Colonic mucosa (tissue), 4 donors: ENCODE data around the gene LYAR. TPM values are rescaled to one million over a fixed set of nuclear protein-coding genes. Genes with fewer than 3 reads are reported as not detected.

Source experiments
- DNase-seq: peaks from one replicate; pipeline ENCODE4 v3.0.0-alpha.2; 2020
- H3K27ac ChIP-seq: fragments of 200-600 bp; one replicate; pipeline ENCODE4 v1.8.0; 2021
- H3K27me3 ChIP-seq: fragments of 200-600 bp; one replicate; pipeline ENCODE4 v1.8.0; 2021
- H3K36me3 ChIP-seq: fragments of 200-600 bp; one replicate; pipeline ENCODE4 v1.8.0; 2021
- H3K4me1 ChIP-seq: fragments of 200-600 bp; one replicate; pipeline ENCODE4 v1.8.0; 2021; ENCODE audit warnings: mild to moderate bottlenecking
- H3K4me3 ChIP-seq: fragments of 200-600 bp; one replicate; pipeline ENCODE4 v1.8.0; 2021
- H3K9ac ChIP-seq, 2 donors: one replicate each; pipeline ENCODE4 v1.7.0; 2013; ENCODE audit warnings: control low read depth in 2 of 2, low read depth in 2 of 2, low read length in 2 of 2
- H3K9me3 ChIP-seq: fragments of 200-600 bp; one replicate; pipeline ENCODE4 v1.8.0; 2021
- CTCF ChIP-seq: fragments of 200-600 bp; IDR thresholded peaks from one replicate; pipeline ENCODE4 v1.8.0; 2022; ENCODE audit warnings: antibody characterized with exemption, mild to moderate bottlenecking
- intact Hi-C: fragments of 100-400 bp; cut with DNase I; formaldehyde crosslinking; loops from one replicate; pipeline ENCODE4 v1.14.1; 2022
- total RNA-seq, 2 donors: library from RNA; stranded (reverse); fragmentation: NEBNext Ultra II Directional in 1 of 2; extraction: Animal tissue kit (Norgen Biotek cat#: 25700) in 1 of 2; gene quantifications; one replicate each; pipeline ENCODE4 v1.2.1, GENCODE V29; 2021
- donor health status: healthy.
- donor health status: DM: no; HTN: no; CAD: no.
- donor health status: DM: no; HTN: no; CAD: no.

Gene LYAR
- total RNA-seq, 2 donors from 2014 or later, result 6.7 to 16.7 TPM

- no peaks in the 10 kb centered on the region for H3K4me1 ChIP-seq
- no peak overlapping the region for H3K4me3 ChIP-seq
- H3K36me3 ChIP-seq, result no peaks in the 10 kb centered on the region
- no peaks in the 10 kb centered on the region for H3K27me3 ChIP-seq
- no peak overlapping the region for H3K27ac ChIP-seq
- DNase-seq, result no peak
- intact Hi-C loops, result no loop called here
- TF ChIP-seq CTCF, result no peak
- no peak overlapping the region for H3K9ac ChIP-seq
- H3K9me3 ChIP-seq, result no peaks in the 10 kb centered on the region
Observed at GRCh38 chr4:4333265-4333706, 43.3 kb upstream of the LYAR start.

GRCh38 chr4:4332529-4332928 lies 42.6 kb upstream of the LYAR start:
- H3K4me1 ChIP-seq, result no peaks in the 10 kb centered on the region
- H3K27ac ChIP-seq, result no peak overlapping the region
- no peak overlapping the region for H3K9ac ChIP-seq
- H3K27me3 ChIP-seq, result no peaks in the 10 kb centered on the region
- H3K36me3 ChIP-seq, result no peaks in the 10 kb centered on the region
- TF ChIP-seq CTCF, result no peak
- no peak for DNase-seq
- H3K4me3 ChIP-seq, result no peak overlapping the region
- H3K9me3 ChIP-seq, result no peaks in the 10 kb centered on the region
- intact Hi-C loops, result no loop called here

GRCh38 chr4:4330794-4331193 lies 40.8 kb upstream of the LYAR start:
- Histone ChIP-seq H3K9ac (no peak overlapping the region), H3K27ac (no peak overlapping the region), H3K36me3 (no peaks in the 10 kb centered on the region), H3K4me3 (no peak overlapping the region), H3K9me3 (no peaks in the 10 kb centered on the region), H3K27me3 (no peaks in the 10 kb centered on the region), H3K4me1 (no peaks in the 10 kb centered on the region)
- TF ChIP-seq CTCF, result no peak
- DNase-seq, result no peak
- intact Hi-C loops, result no loop called here

GRCh38 chr4:4329496-4329895 lies 39.5 kb upstream of the LYAR start:
- H3K9me3 ChIP-seq, result no peaks in the 10 kb centered on the region
- no peak overlapping the region for H3K27ac ChIP-seq
- intact Hi-C loops, result no loop called here
- no peak for DNase-seq
- H3K36me3 ChIP-seq, result no peaks in the 10 kb centered on the region
- no peaks in the 10 kb centered on the region for H3K27me3 ChIP-seq
- no peak overlapping the region for H3K9ac ChIP-seq
- TF ChIP-seq CTCF, result no peak
- no peaks in the 10 kb centered on the region for H3K4me1 ChIP-seq
- no peak overlapping the region for H3K4me3 ChIP-seq

GRCh38 chr4:4328840-4329239 lies 38.9 kb upstream of the LYAR start:
- TF ChIP-seq CTCF, result no peak
- Histone ChIP-seq H3K9ac (no peak overlapping the region), H3K27me3 (no peaks in the 10 kb centered on the region), H3K4me3 (no peak overlapping the region), H3K9me3 (no peaks in the 10 kb centered on the region), H3K27ac (no peak overlapping the region), H3K36me3 (no peaks in the 10 kb centered on the region), H3K4me1 (no peaks in the 10 kb centered on the region)
- no peak for DNase-seq
- intact Hi-C loops, result no loop called here

GRCh38 chr4:4328206-4328605 lies 38.3 kb upstream of the LYAR start:
- no peaks in the 10 kb centered on the region for H3K4me1 ChIP-seq
- H3K36me3 ChIP-seq, result no peaks in the 10 kb centered on the region
- no peak overlapping the region for H3K27ac ChIP-seq
- no peaks in the 10 kb centered on the region for H3K9me3 ChIP-seq
- H3K4me3 ChIP-seq, result no peak overlapping the region
- H3K27me3 ChIP-seq, result no peaks in the 10 kb centered on the region
- TF ChIP-seq CTCF, result no peak
- H3K9ac ChIP-seq, result no peak overlapping the region
- intact Hi-C loops, result no loop called here
- no peak for DNase-seq
